ENCODE data around the gene GALNT16. TPM values are rescaled to one million over a fixed set of nuclear protein-coding genes. Genes with fewer than 3 reads are reported as not detected.

The GALNT16 gene
- total and polyA plus RNA-seq, 2 donors from 2014 or later: 13.1 to 15.2 TPM

GRCh38 chr14:69312608-69313007 is 52.6 kb downstream of the GALNT16 start:
- H3K27ac ChIP-seq (ENCODE audit: low read depth in 2 of 2, low read length in 2 of 2): no peak overlapping the region
- no peaks in the 10 kb centered on the region for H3K27me3 ChIP-seq (ENCODE audit: control insufficient read depth, insufficient read depth, low read length)
- H3K36me3 ChIP-seq (ENCODE audit: control insufficient read depth in 2 of 3, insufficient read depth in 3 of 3, low read length in 3 of 3): no peaks in the 10 kb centered on the region
- TF ChIP-seq CTCF (IDR thresholded peaks at IDR 0.05; ENCODE audit: borderline replicate concordance, extremely low read depth, insufficient read depth): no peak
- intact Hi-C loops (cut with DNase I): no loop called here
- H3K4me3 ChIP-seq (ENCODE audit: low read length in 3 of 3): no peak overlapping the region
- FAIRE-seq (no peak), DNase-seq (peak in 2 of 5 donors; percentile 6 to 26)
- no peaks in the 10 kb centered on the region for H3K9me3 ChIP-seq (ENCODE audit: control insufficient read depth in 2 of 3, insufficient read depth in 1 of 3, low read length in 3 of 3)
- H3K9ac ChIP-seq (ENCODE audit: low read length in 3 of 3): no peak overlapping the region
- H3K4me1 ChIP-seq (ENCODE audit: control insufficient read depth in 2 of 3, insufficient read depth in 2 of 3, low read depth in 1 of 3, low read length in 3 of 3): no peaks in the 10 kb centered on the region

GRCh38 chr14:69313176-69313575 is 53.2 kb downstream of the GALNT16 start:
- Histone ChIP-seq H3K9me3 (ENCODE audit: control insufficient read depth in 2 of 3, insufficient read depth in 1 of 3, low read length in 3 of 3) (no peaks in the 10 kb centered on the region), H3K9ac (ENCODE audit: low read length in 3 of 3) (no peak overlapping the region), H3K27ac (ENCODE audit: low read depth in 2 of 2, low read length in 2 of 2) (no peak overlapping the region), H3K4me3 (ENCODE audit: low read length in 3 of 3) (no peak overlapping the region), H3K4me1 (ENCODE audit: control insufficient read depth in 2 of 3, insufficient read depth in 2 of 3, low read depth in 1 of 3, low read length in 3 of 3) (no peaks in the 10 kb centered on the region), H3K27me3 (ENCODE audit: control insufficient read depth, insufficient read depth, low read length) (no peaks in the 10 kb centered on the region), H3K36me3 (ENCODE audit: control insufficient read depth in 2 of 3, insufficient read depth in 3 of 3, low read length in 3 of 3) (no peaks in the 10 kb centered on the region)
- TF ChIP-seq CTCF (IDR thresholded peaks at IDR 0.05; ENCODE audit: borderline replicate concordance, extremely low read depth, insufficient read depth): no peak
- no peak for FAIRE-seq
- peak in 2 of 5 donors; percentile 15 to 24 for DNase-seq
- intact Hi-C loops (cut with DNase I): no loop called here

GRCh38 chr14:69314327-69314726 is 54.4 kb downstream of the GALNT16 start:
- Histone ChIP-seq H3K27ac (ENCODE audit: low read depth in 2 of 2, low read length in 2 of 2) (no peak overlapping the region), H3K4me3 (ENCODE audit: low read length in 3 of 3) (no peak overlapping the region), H3K36me3 (ENCODE audit: control insufficient read depth in 2 of 3, insufficient read depth in 3 of 3, low read length in 3 of 3) (no peaks in the 10 kb centered on the region), H3K9me3 (ENCODE audit: control insufficient read depth in 2 of 3, insufficient read depth in 1 of 3, low read length in 3 of 3) (no peaks in the 10 kb centered on the region), H3K4me1 (ENCODE audit: control insufficient read depth in 2 of 3, insufficient read depth in 2 of 3, low read depth in 1 of 3, low read length in 3 of 3) (no peaks in the 10 kb centered on the region), H3K9ac (ENCODE audit: low read length in 3 of 3) (no peak overlapping the region), H3K27me3 (ENCODE audit: control insufficient read depth, insufficient read depth, low read length) (no peaks in the 10 kb centered on the region)
- intact Hi-C loops (cut with DNase I): no loop called here
- FAIRE-seq (no peak), DNase-seq (peak in 2 of 5 donors; percentile 8)
- TF ChIP-seq CTCF (IDR thresholded peaks at IDR 0.05; ENCODE audit: borderline replicate concordance, extremely low read depth, insufficient read depth): no peak

GRCh38 chr14:69315301-69315700 is 55.3 kb downstream of the GALNT16 start:
- FAIRE-seq (no peak), DNase-seq (peak in 4 of 5 donors; percentile 13 to 60 (median 27))
- no peaks in the 10 kb centered on the region for H3K36me3 ChIP-seq (ENCODE audit: control insufficient read depth in 2 of 3, insufficient read depth in 3 of 3, low read length in 3 of 3)
- H3K9me3 ChIP-seq (ENCODE audit: control insufficient read depth in 2 of 3, insufficient read depth in 1 of 3, low read length in 3 of 3): no peaks in the 10 kb centered on the region
- H3K27ac ChIP-seq (ENCODE audit: low read depth in 2 of 2, low read length in 2 of 2): no peak overlapping the region
- no peak overlapping the region for H3K4me3 ChIP-seq (ENCODE audit: low read length in 3 of 3)
- no peaks in the 10 kb centered on the region for H3K27me3 ChIP-seq (ENCODE audit: control insufficient read depth, insufficient read depth, low read length)
- no peak overlapping the region for H3K9ac ChIP-seq (ENCODE audit: low read length in 3 of 3)
- intact Hi-C loops (cut with DNase I): no loop called here
- TF ChIP-seq CTCF (IDR thresholded peaks at IDR 0.05; ENCODE audit: borderline replicate concordance, extremely low read depth, insufficient read depth): no peak
- H3K4me1 ChIP-seq (ENCODE audit: control insufficient read depth in 2 of 3, insufficient read depth in 2 of 3, low read depth in 1 of 3, low read length in 3 of 3): no peaks in the 10 kb centered on the region

Data from kidney (tissue), 14 donors.